Transverse colon (tissue), 3 donors: ENCODE results near the gene CD300LD.

Source experiments
- POLR2A ChIP-seq: fragments of 450-650 bp; IDR thresholded peaks from one replicate; pipeline ENCODE4 v1.6.1; 2016; ENCODE audit warnings: antibody characterized with exemption, mild to moderate bottlenecking, moderate library complexity
- TF ChIP-seq, protein P1 (sequence below), 5 experiments: fragments of 200-600 bp in 3 of 5; fragments of 450-650 bp in 2 of 5; sonication (generic) in 3 of 5; IDR thresholded peaks; 1 replicate in 2 of 5; 2 replicates in 3 of 5; pipeline ENCODE4 v1.5.1; 2016 to 2017; ENCODE audit warnings: antibody characterized with exemption in 5 of 5, inconsistent platforms in 3 of 5, mild to moderate bottlenecking in 2 of 5, moderate library complexity in 1 of 5

DNA sequence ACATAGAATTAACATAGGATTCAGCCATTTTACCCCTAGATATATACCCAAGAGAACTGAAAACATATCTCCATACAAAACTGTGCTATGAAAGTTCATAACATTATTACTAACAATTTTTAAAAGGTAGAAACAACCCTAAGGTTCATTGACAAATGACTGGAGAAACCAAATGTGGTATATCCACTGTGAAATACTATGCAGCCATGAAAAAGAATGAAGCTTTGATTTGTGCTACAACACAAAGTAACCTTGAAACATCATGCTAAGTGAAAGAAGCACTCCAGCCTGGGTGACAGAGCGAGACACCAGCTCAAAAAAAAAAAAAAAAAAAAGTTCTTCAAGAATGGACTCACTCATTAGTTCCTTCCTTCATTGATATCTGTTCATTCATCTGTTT, 580 bp downstream of the CD300LD start:
- TF ChIP-seq, protein P1, sequence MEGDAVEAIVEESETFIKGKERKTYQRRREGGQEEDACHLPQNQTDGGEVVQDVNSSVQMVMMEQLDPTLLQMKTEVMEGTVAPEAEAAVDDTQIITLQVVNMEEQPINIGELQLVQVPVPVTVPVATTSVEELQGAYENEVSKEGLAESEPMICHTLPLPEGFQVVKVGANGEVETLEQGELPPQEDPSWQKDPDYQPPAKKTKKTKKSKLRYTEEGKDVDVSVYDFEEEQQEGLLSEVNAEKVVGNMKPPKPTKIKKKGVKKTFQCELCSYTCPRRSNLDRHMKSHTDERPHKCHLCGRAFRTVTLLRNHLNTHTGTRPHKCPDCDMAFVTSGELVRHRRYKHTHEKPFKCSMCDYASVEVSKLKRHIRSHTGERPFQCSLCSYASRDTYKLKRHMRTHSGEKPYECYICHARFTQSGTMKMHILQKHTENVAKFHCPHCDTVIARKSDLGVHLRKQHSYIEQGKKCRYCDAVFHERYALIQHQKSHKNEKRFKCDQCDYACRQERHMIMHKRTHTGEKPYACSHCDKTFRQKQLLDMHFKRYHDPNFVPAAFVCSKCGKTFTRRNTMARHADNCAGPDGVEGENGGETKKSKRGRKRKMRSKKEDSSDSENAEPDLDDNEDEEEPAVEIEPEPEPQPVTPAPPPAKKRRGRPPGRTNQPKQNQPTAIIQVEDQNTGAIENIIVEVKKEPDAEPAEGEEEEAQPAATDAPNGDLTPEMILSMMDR (IDR thresholded peaks at IDR 0.05) = no peak
- no peak for TF ChIP-seq POLR2A
